ENCODE measurements around the gene RNASE7. TPM values are rescaled to one million over a fixed set of nuclear protein-coding genes. Genes with fewer than 3 reads are reported as not detected.
A peak's percentile ranks its signal among the peaks of the same experiment; 100 is the strongest.

RNASE7 gene
- total RNA-seq, 1 donor from 2014 or later, result 12.1 TPM

GRCh38 chr14:21069388-21070082 is 27.4 kb downstream of the RNASE7 start:
- H3K4me3 ChIP-seq (ENCODE audit: low read depth, low read length), result peak overlapping the region; percentile 63
- H3K27me3 ChIP-seq (ENCODE audit: control insufficient read depth, insufficient read depth, low read length), result peaks cover 5% of the 10 kb centered on the region
- DNase-seq (ENCODE audit: low read depth), result no peak
- no peak for FAIRE-seq
- no peaks in the 10 kb centered on the region for H3K36me3 ChIP-seq (ENCODE audit: control insufficient read depth, insufficient read depth, low read length)
- TF ChIP-seq, protein P1, sequence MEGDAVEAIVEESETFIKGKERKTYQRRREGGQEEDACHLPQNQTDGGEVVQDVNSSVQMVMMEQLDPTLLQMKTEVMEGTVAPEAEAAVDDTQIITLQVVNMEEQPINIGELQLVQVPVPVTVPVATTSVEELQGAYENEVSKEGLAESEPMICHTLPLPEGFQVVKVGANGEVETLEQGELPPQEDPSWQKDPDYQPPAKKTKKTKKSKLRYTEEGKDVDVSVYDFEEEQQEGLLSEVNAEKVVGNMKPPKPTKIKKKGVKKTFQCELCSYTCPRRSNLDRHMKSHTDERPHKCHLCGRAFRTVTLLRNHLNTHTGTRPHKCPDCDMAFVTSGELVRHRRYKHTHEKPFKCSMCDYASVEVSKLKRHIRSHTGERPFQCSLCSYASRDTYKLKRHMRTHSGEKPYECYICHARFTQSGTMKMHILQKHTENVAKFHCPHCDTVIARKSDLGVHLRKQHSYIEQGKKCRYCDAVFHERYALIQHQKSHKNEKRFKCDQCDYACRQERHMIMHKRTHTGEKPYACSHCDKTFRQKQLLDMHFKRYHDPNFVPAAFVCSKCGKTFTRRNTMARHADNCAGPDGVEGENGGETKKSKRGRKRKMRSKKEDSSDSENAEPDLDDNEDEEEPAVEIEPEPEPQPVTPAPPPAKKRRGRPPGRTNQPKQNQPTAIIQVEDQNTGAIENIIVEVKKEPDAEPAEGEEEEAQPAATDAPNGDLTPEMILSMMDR (IDR thresholded peaks at IDR 0.05; ENCODE audit: insufficient read depth, low read length, severe bottlenecking), result no peak

DNA sequence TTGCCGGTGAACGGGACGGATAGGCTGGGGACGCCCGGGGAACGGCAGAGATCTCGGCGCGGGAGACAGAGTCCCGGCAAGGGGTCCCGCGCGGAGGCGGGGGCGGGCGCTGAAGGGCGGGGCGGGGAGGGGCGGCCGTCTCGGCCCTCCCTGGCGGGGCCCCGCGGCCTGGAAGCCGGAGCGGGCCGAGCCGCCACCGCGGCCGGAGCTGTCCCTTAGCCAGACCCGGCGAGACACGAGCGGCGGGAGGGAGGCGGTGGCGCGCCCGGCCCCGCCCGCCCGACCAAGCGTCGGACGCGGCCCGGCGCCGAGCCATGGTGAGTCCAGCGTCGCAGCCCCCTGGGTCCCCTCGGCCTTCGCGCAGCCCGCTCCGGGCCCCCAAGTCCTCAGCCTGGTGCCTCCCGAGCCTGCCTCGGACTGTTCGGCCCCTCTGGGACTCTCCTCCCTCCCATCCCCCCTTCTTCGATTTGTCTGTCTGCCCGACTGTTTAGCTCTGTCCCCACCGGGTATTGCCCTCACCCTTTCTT is 28.0 kb downstream of the RNASE7 start, which contains the start of gene ARHGEF40:
Gene ARHGEF40 (plus strand): TSS at position 222 of the 527 bp plus-strand sequence. CDS start 93 bp downstream, at position 315.
- H3K27me3 ChIP-seq (ENCODE audit: control insufficient read depth, insufficient read depth, low read length), result peaks cover 5% of the 10 kb centered on the region

DNA sequence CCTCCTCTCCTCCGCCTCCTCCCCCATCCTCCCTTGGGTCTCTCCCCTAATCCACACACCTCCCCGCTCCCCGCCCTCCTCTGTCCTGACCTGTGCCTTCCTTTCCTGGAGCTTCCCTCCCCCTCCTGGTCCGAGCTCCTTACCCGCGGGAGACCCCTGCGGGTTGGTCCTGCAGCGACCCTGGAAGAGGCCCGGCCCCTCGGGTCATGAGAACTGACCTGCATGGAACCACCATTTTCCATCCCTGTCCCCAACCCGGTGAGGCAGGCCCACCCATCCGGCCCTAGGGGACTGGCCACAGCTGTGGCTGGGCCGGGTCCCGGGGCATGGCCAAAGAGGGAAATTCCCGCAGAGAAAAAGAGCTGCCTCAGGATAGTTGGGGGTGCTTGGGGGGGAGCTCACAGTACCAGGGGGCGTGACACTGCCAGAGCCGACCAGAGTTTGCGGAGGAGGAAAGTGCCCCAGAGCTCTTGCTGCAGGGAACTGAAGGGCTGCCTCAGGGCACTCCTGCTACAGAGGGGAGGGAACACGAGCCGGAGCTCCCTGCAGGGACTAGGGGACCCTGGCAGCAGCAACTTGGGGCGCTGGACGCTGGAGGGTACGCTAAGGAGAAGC is 28.6 kb downstream of the RNASE7 start:
- no peaks in the 10 kb centered on the region for H3K36me3 ChIP-seq (ENCODE audit: control insufficient read depth, insufficient read depth, low read length)
- FAIRE-seq (no peak), DNase-seq (ENCODE audit: low read depth) (no peak)
- peaks cover 5% of the 10 kb centered on the region for H3K27me3 ChIP-seq (ENCODE audit: control insufficient read depth, insufficient read depth, low read length)
- TF ChIP-seq, protein P1 (IDR thresholded peaks at IDR 0.05; ENCODE audit: insufficient read depth, low read length, severe bottlenecking), result no peak
- peak overlapping the region; percentile 63 for H3K4me3 ChIP-seq (ENCODE audit: low read depth, low read length)

More for the DNA sequence above, 28.0 kb downstream of the RNASE7 start, which contains the start of gene ARHGEF40:
- peak within 1 kb of the TSS; percentile 63 for H3K4me3 ChIP-seq (ENCODE audit: low read depth, low read length)
- FAIRE-seq (no peak), DNase-seq (ENCODE audit: low read depth) (no peak)
- no peaks in the 10 kb centered on the region for H3K36me3 ChIP-seq (ENCODE audit: control insufficient read depth, insufficient read depth, low read length)
- TF ChIP-seq, protein P1 (IDR thresholded peaks at IDR 0.05; ENCODE audit: insufficient read depth, low read length, severe bottlenecking), result no peak

DNA sequence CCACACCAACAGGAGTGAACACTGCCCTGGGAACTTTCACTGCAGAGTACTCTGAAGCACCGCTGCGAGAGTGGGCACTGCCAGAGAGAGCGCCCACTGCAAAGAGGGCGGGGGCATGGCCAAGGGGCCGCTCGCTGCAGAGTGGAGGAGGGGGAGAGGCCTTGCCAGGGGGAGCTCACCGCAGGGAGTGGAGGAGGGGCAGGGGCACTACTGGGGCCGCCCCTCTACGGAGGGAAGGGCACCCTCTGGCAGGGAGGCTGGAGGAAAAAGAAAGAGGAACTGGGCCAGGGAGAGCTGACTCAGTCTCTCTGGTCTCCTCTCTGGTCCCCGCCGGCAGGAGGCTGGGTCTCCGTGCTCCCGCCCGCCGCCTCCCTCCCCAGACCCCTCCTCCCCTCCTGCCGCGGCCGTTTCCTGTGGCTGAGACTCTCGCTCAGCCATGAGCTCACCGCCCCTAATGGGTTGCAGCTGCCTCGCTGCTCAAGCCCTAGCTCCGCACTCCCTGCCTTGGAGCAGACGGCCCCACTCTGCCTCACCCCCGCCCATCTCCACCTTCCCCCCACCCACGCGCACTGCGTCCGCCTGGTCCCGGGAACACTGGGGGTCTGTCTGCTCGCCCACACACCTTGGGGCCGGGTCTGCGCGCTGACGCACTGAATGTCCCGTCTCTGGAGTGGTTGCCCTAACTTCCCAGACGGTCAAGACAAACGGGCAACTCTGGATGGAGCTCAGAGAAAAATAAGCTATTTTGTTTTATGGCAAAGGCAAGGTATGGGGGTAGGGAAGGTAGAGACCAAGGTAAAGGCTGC is 29.3 kb downstream of the RNASE7 start:
- Histone ChIP-seq H3K36me3 (ENCODE audit: control insufficient read depth, insufficient read depth, low read length) (no peaks in the 10 kb centered on the region), H3K4me3 (ENCODE audit: low read depth, low read length) (peak overlapping the region; percentile 63), H3K27me3 (ENCODE audit: control insufficient read depth, insufficient read depth, low read length) (peaks cover 5% of the 10 kb centered on the region)
- FAIRE-seq (no peak), DNase-seq (ENCODE audit: low read depth) (peak; percentile 38)
- TF ChIP-seq, protein P1 (IDR thresholded peaks at IDR 0.05; ENCODE audit: insufficient read depth, low read length, severe bottlenecking), result no peak

DNA sequence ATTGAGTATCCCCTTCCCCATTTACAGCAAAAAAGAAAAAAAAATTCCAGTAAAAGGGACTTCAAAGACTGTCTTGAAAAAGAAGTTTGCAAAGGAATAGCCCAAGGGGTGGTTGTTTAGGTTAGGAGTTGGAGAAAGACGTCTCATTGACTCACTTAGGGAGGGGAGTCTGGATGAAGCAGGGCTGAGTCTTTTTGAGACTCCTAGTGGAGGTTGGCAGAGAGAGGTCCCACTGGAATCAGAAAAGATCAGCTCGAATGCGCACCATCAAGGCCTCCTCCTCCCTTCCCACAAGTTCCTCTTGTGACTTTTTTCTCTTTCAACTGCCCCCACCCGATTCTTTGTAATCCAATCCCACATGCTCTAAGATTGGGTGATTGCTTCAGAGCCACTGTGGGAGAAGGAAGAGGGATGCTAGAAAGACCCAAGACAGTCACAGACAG is 29.9 kb downstream of the RNASE7 start:
- TF ChIP-seq, protein P1 (IDR thresholded peaks at IDR 0.05; ENCODE audit: insufficient read depth, low read length, severe bottlenecking), result no peak
- DNase-seq (ENCODE audit: low read depth), result peak; percentile 53
- Histone ChIP-seq H3K27me3 (ENCODE audit: control insufficient read depth, insufficient read depth, low read length) (peaks cover 5% of the 10 kb centered on the region), H3K4me3 (ENCODE audit: low read depth, low read length) (no peak overlapping the region), H3K36me3 (ENCODE audit: control insufficient read depth, insufficient read depth, low read length) (no peaks in the 10 kb centered on the region)
- FAIRE-seq, result no peak

Measured in bronchial epithelial cell (primary cell).